ENCODE data around the gene R3HDM2. TPM values are rescaled to one million over a fixed set of nuclear protein-coding genes. Genes with fewer than 3 reads are reported as not detected.

R3HDM2 gene
- total and polyA plus RNA-seq, 4 donors, result 11.3 to 75.4 (median 39.2) TPM

DNA sequence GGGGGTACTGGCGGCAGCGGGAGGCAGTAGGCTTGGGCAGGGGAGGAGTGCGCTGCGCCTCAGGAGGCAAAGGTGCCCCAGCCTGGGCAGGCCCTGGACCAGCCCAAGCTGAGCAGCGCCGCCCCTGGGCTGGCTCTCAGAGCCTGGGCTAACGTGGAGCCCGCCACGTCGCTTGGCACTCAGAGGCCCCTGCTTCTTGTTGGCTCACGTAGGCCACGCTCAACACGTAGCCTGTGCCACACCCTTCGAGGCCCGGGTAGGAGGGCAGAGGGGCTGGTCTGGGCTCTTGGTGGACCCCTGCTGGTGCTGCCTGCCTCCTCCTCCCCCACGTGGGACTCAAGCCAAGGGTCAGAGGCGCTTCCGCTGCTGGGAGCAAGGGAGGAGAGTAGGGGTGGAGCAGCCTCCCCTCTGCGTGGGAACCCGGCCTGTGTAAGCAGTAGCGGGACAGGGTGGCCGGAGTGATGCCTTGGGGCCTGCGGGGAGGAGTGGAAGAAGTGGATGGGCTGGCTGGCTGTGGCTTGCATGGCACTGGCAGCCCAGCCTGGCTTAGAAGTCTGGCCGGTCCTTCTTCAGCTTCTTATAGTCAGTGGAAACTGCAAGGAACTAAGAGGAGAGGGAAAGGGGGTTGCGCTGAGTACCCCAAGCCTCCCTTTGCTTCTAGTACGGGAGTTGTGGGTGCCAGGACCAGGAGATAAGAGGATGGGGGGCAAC is 195.7 kb downstream of the R3HDM2 start:
- no peak overlapping the region for H3K4me3 ChIP-seq (ENCODE audit: low read length in 2 of 2)
- intact Hi-C loops (cut with DNase I), result no loop called here
- H3K4me1 ChIP-seq (ENCODE audit: control insufficient read depth in 1 of 2, insufficient read depth in 2 of 2, low read length in 2 of 2), result no peaks in the 10 kb centered on the region
- H3K27ac ChIP-seq (ENCODE audit: low read depth in 1 of 2, low read length in 2 of 2), result peak overlapping the region in 1 of 2 donors; percentile 10
- H3K9me3 ChIP-seq (ENCODE audit: control insufficient read depth, low read length), result no peaks in the 10 kb centered on the region
- WGBS, 2 donors, result 56 to 60% methylated on average over 23 to 26 of the region's 26 CpGs
- peak; percentile 33 for ATAC-seq (ENCODE audit: low FRiP score)
- peaks cover 0 to 9% of the 10 kb centered on the region in 2 donors for H3K36me3 ChIP-seq (ENCODE audit: control insufficient read depth in 1 of 2, insufficient read depth in 2 of 2, low read length in 1 of 2)
- peak; percentile 87 to 93 for DNase-seq
- no peaks in the 10 kb centered on the region for H3K27me3 ChIP-seq (ENCODE audit: control insufficient read depth in 1 of 2, insufficient read depth in 2 of 2, low read length in 1 of 2)

DNA sequence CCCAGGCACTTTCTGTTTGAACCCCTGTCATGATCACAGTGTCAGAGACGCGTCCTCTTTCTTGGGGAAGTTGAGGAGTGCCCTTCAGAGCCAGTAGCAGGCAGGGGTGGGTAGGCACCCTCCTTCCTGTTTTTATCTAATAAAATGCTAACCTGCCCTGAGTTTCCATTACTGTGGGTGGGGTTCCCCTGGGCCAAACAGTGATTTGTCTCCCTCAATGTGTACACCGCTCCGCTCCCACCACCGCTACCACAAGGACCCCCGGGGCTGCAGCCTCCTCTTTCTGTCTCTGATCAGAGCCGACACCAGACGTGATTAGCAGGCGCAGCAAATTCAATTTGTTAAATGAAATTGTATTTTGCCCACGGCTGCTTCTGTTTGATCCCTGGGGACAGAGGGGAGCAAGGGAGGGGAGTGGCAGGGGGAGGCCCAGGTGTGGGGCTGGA is 196.2 kb downstream of the R3HDM2 start:
- Histone ChIP-seq H3K9me3 (ENCODE audit: control insufficient read depth, low read length) (no peaks in the 10 kb centered on the region), H3K4me3 (ENCODE audit: low read length in 2 of 2) (no peak overlapping the region), H3K4me1 (ENCODE audit: control insufficient read depth in 1 of 2, insufficient read depth in 2 of 2, low read length in 2 of 2) (no peaks in the 10 kb centered on the region), H3K27me3 (ENCODE audit: control insufficient read depth in 1 of 2, insufficient read depth in 2 of 2, low read length in 1 of 2) (no peaks in the 10 kb centered on the region), H3K27ac (ENCODE audit: low read depth in 1 of 2, low read length in 2 of 2) (no peak overlapping the region), H3K36me3 (ENCODE audit: control insufficient read depth in 1 of 2, insufficient read depth in 2 of 2, low read length in 1 of 2) (peaks cover 0 to 9% of the 10 kb centered on the region in 2 donors)
- WGBS, 2 donors, result 85 to 86% methylated on average over 10 of the region's 10 CpGs
- intact Hi-C loops (cut with DNase I), result no loop called here
- ATAC-seq (ENCODE audit: low FRiP score) (no peak), DNase-seq (peak; percentile 39 to 68)

DNA sequence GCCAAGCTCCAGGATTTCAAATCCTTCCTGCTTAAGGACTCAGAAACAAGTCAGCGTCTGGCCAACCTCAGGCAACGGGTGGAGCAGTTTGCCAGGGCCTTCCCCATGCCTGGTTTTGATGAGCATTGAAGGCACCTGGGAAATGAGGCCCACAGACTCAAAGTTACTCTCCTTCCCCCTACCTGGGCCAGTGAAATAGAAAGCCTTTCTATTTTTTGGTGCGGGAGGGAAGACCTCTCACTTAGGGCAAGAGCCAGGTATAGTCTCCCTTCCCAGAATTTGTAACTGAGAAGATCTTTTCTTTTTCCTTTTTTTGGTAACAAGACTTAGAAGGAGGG is 196.6 kb downstream of the R3HDM2 start:
- ATAC-seq (ENCODE audit: low FRiP score) (no peak), DNase-seq (no peak)
- Histone ChIP-seq H3K36me3 (ENCODE audit: control insufficient read depth in 1 of 2, insufficient read depth in 2 of 2, low read length in 1 of 2) (peaks cover 0 to 9% of the 10 kb centered on the region in 2 donors), H3K27me3 (ENCODE audit: control insufficient read depth in 1 of 2, insufficient read depth in 2 of 2, low read length in 1 of 2) (no peaks in the 10 kb centered on the region), H3K4me1 (ENCODE audit: control insufficient read depth in 1 of 2, insufficient read depth in 2 of 2, low read length in 2 of 2) (no peaks in the 10 kb centered on the region), H3K9me3 (ENCODE audit: control insufficient read depth, low read length) (no peaks in the 10 kb centered on the region), H3K27ac (ENCODE audit: low read depth in 1 of 2, low read length in 2 of 2) (no peak overlapping the region), H3K4me3 (ENCODE audit: low read length in 2 of 2) (no peak overlapping the region)
- intact Hi-C loops (cut with DNase I), result no loop called here
- WGBS, 2 donors, result 87 to 90% methylated on average over 3 of the region's 3 CpGs

GRCh38 chr12:57233357-57234232 is 197.2 kb downstream of the R3HDM2 start:
- Histone ChIP-seq H3K4me1 (ENCODE audit: control insufficient read depth in 1 of 2, insufficient read depth in 2 of 2, low read length in 2 of 2) (no peaks in the 10 kb centered on the region), H3K27me3 (ENCODE audit: control insufficient read depth in 1 of 2, insufficient read depth in 2 of 2, low read length in 1 of 2) (no peaks in the 10 kb centered on the region), H3K36me3 (ENCODE audit: control insufficient read depth in 1 of 2, insufficient read depth in 2 of 2, low read length in 1 of 2) (peaks cover 0 to 9% of the 10 kb centered on the region in 2 donors), H3K9me3 (ENCODE audit: control insufficient read depth, low read length) (no peaks in the 10 kb centered on the region), H3K27ac (ENCODE audit: low read depth in 1 of 2, low read length in 2 of 2) (no peak overlapping the region), H3K4me3 (ENCODE audit: low read length in 2 of 2) (no peak overlapping the region)
- intact Hi-C loops (cut with DNase I), result no loop called here
- ATAC-seq (ENCODE audit: low FRiP score), result no peak
- DNase-seq, result peak in 1 of 2 donors; percentile 62
- 87 to 90% methylated on average over 15 of the region's 15 CpGs for WGBS, 2 donors

GRCh38 chr12:57232156-57232756 is 198.6 kb downstream of the R3HDM2 start:
- H3K4me3 ChIP-seq (ENCODE audit: low read length in 2 of 2), result no peak overlapping the region
- peak in 1 of 2 donors; percentile 64 for DNase-seq
- peaks cover 0 to 9% of the 10 kb centered on the region in 2 donors for H3K36me3 ChIP-seq (ENCODE audit: control insufficient read depth in 1 of 2, insufficient read depth in 2 of 2, low read length in 1 of 2)
- no peaks in the 10 kb centered on the region for H3K27me3 ChIP-seq (ENCODE audit: control insufficient read depth in 1 of 2, insufficient read depth in 2 of 2, low read length in 1 of 2)
- no peaks in the 10 kb centered on the region for H3K4me1 ChIP-seq (ENCODE audit: control insufficient read depth in 1 of 2, insufficient read depth in 2 of 2, low read length in 2 of 2)
- 82 to 88% methylated on average over 19 of the region's 19 CpGs for WGBS, 2 donors
- intact Hi-C loops (cut with DNase I), result no loop called here
- H3K9me3 ChIP-seq (ENCODE audit: control insufficient read depth, low read length), result no peaks in the 10 kb centered on the region
- ATAC-seq (ENCODE audit: low FRiP score), result no peak
- no peak overlapping the region for H3K27ac ChIP-seq (ENCODE audit: low read depth in 1 of 2, low read length in 2 of 2)

- no peak overlapping the region for H3K27ac ChIP-seq (ENCODE audit: low read depth in 1 of 2, low read length in 2 of 2)
Observed at GRCh38 chr12:57231276-57232021, 199.4 kb downstream of the R3HDM2 start.

DNA sequence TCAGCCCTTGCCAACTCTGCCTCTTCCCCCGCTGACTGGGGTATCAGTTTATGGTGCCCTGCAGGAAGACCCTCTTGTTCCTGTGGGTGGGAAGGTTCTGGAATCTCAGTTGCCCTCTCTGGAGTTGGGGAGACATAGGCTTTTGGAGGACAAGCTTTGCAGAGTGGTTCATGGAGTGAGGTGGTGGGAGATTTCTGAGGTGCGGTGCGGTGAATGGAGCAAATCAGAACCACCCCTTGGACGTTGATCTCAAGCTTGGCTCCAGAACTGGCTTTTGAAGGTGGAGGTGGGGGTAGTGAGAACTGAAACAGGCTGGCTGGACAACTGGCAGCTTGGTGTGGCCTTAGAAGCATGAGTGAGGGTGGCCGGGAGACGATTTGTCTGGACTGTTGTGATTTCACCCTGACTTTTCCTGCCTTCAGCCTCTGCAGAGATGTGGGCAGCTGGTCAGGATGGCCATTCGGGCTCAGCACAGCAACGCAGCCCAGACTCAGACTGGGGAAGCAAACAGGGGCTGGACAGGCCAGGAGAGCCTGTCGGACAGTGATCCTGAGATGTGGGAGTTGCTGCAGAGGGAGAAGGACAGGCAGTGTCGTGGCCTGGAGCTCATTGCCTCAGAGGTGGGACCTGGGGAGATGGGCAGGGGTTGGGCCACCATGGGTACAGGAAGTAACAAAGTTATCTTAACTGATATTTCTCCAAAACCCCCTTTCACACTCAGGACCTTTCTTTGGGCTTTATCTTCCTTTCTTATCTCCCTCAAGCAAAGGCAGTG is 200.3 kb downstream of the R3HDM2 start:
- WGBS, 2 donors, result 22% methylated on average over 10 of the region's 10 CpGs
- H3K4me1 ChIP-seq (ENCODE audit: control insufficient read depth in 1 of 2, insufficient read depth in 2 of 2, low read length in 2 of 2), result no peaks in the 10 kb centered on the region
- DNase-seq, result peak in 1 of 2 donors; percentile 36

More at GRCh38 chr12:57231276-57232021, 199.4 kb downstream of the R3HDM2 start:
- 90 to 93% methylated on average over 13 of the region's 13 CpGs for WGBS, 2 donors
- no peak for ATAC-seq (ENCODE audit: low FRiP score)
- H3K9me3 ChIP-seq (ENCODE audit: control insufficient read depth, low read length), result no peaks in the 10 kb centered on the region
- no peaks in the 10 kb centered on the region for H3K4me1 ChIP-seq (ENCODE audit: control insufficient read depth in 1 of 2, insufficient read depth in 2 of 2, low read length in 2 of 2)
- DNase-seq, result peak in 1 of 2 donors; percentile 47
- intact Hi-C loops (cut with DNase I), result no loop called here
- H3K27me3 ChIP-seq (ENCODE audit: control insufficient read depth in 1 of 2, insufficient read depth in 2 of 2, low read length in 1 of 2), result no peaks in the 10 kb centered on the region
- no peak overlapping the region for H3K4me3 ChIP-seq (ENCODE audit: low read length in 2 of 2)
- peaks cover 0 to 9% of the 10 kb centered on the region in 2 donors for H3K36me3 ChIP-seq (ENCODE audit: control insufficient read depth in 1 of 2, insufficient read depth in 2 of 2, low read length in 1 of 2)

More for the DNA sequence above, 200.3 kb downstream of the R3HDM2 start:
- Histone ChIP-seq H3K36me3 (ENCODE audit: control insufficient read depth in 1 of 2, insufficient read depth in 2 of 2, low read length in 1 of 2) (peaks cover 0 to 9% of the 10 kb centered on the region in 2 donors), H3K27me3 (ENCODE audit: control insufficient read depth in 1 of 2, insufficient read depth in 2 of 2, low read length in 1 of 2) (no peaks in the 10 kb centered on the region), H3K9me3 (ENCODE audit: control insufficient read depth, low read length) (no peaks in the 10 kb centered on the region), H3K4me3 (ENCODE audit: low read length in 2 of 2) (peak overlapping the region; percentile 41 to 47), H3K27ac (ENCODE audit: low read depth in 1 of 2, low read length in 2 of 2) (no peak overlapping the region)
- no peak for ATAC-seq (ENCODE audit: low FRiP score)
- intact Hi-C loops (cut with DNase I), result no loop called here
